HG02763 (cell line): ENCODE measurements around the gene BEND5.

Source experiments
- ATAC-seq: cut with Tn5 transposase; IDR thresholded peaks from one replicate; pipeline ENCODE4 v1.9.1; 2021; ENCODE audit warnings: mild to moderate bottlenecking, moderate library complexity; ENCODE audit not compliant: unreplicated experiment

The BEND5 gene

GRCh38 chr1:48725341-48726046 lies 51.2 kb downstream of the BEND5 start:
- no peak for ATAC-seq

- no peak for ATAC-seq
Observed at GRCh38 chr1:48720929-48721328, 55.8 kb downstream of the BEND5 start.

GRCh38 chr1:48718705-48719104 lies 58.0 kb downstream of the BEND5 start:
- no peak for ATAC-seq

- no peak for ATAC-seq
Observed at GRCh38 chr1:48718116-48718630, 58.5 kb downstream of the BEND5 start.

GRCh38 chr1:48717082-48717481 lies 59.6 kb downstream of the BEND5 start:
- no peak for ATAC-seq

DNA sequence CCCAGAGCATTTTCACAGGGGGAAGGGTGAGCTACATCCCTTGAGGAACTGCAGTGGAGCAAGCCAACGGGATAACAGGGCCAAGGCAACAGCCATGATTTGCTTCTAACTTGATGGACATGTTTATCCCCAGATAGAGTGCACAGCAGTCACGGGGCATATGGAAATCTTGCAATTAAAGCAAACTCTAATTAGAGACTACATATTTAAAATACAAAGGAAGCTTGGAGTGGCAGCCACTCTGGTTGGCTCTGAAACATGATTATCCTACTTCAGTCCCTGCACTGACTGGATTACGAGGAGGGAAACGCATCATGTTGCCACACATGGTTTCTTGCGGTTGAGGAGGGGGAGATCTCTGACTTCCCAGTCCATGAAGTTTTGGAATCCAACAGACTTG lies 60.8 kb downstream of the BEND5 start:
- no peak for ATAC-seq

DNA sequence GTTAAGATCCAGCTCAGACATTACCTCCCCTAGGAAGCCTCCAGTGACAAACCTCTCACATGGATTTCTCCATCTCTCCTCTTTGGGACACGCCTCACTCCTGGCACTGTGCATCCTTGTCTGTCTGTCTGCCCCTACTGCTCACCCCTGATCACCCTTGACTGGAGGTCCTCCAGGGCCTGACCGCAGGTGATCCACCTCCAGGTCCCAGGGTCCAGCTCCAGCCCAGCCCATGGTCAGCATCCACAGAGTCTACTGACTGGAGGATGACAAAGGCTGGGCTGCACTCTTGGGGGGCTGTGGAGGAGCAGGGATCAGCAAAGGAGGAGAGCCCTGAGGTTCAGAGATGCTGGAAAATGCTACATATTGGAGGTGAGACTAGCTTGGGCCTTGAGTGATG lies 65.8 kb downstream of the BEND5 start:
- no peak for ATAC-seq

DNA sequence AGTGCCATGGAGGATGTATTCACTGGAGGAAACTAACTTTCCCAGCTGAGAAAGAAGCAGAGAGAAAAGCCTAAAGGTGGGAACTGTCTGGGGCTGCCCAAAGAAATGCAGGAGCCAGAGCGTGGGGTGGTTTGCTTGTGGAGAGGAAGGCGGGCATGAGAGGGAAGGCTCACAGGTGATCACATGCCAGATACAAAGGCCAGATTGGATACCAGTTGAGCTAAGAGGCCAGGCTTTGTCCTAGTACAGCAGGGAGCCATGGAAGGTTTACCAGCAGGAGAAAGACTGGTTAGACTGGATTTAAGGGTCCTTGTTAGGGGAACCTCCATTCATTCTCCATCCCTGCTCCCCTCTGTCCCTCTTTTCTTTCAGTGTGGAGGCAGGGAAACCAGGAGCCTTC lies 66.4 kb downstream of the BEND5 start:
- no peak for ATAC-seq

GRCh38 chr1:48704736-48705135 lies 72.0 kb downstream of the BEND5 start:
- no peak for ATAC-seq

GRCh38 chr1:48701445-48701844 lies 75.2 kb downstream of the BEND5 start:
- ATAC-seq, result no peak

DNA sequence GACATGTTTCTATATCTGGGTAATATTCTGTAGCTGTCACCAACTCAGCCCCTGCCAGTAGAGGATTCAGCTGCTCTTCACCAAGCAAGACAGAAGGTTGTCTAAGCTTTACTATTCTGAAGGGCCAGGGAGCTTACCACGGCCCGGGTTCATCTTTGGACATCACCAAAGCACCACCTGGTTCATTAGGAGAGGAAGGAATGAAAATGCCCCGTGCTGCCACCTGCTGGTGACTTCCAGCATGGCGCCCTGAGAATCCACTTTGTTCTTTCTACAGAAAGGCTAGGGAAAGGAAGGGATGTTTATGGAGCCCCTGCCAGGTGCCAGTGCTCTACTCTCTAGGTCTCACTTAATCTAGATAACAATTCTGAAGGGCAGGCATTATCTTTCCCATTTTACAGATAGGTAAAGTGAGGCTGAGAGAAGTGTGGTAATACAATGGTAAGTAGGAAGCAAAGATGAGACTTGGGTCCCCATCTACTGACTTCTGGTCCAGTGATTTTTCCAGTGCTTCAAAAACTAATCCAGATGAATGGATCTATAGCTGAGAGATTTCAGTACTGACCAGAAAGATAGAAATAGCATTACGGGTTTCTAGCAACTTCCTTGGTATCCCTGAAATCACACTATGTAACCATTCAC lies 79.5 kb downstream of the BEND5 start:
- no peak for ATAC-seq

DNA sequence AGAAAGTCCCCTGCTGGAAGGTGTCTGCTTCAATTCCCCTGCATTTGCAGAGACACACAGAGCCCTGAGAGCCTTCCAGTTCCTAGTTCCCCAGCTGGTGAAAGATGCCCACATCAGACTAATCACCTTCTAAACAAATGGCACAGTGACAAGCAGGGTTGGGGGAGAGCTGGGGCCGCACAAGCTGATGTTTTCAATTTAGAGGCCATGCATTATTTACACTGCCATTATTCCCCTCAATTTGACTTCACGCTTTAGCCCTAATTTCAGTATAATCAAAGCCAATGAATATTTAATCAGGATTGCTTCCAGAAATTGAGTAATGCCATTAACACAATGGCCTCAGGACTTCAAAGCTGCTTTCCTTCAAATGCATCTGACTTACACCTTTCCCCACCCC lies 81.5 kb downstream of the BEND5 start:
- no peak for ATAC-seq

DNA sequence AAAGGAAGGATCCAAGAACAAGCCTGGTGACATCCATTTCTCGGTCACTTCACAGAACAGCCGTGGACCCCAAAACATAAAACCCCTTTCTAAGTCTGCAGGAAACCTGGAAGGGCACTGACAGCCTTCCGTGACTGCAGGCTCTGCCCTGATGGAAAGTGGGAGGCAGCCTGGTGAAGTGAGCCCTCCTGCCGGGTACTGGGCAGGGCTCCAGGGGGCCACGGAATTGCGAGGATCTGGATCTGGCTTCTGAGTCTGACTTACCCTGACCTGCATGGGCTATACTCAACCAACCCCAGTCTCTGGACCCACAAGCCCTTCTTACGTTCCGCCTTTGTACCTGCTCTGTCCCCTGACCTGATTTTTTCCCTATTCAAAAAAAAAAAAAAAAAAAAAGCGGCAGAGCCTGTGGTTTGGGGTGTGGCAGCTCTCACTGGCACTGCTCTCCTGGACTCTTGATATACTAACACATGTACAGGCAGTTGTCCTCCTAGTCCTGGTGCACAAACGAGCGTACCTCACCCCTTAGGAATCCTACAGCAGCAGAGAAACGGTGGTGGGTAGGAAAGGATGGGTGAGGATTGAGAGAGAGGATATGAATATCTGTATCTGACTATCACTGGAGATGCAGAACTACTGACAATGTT lies 82.9 kb downstream of the BEND5 start:
- ATAC-seq, result no peak

DNA sequence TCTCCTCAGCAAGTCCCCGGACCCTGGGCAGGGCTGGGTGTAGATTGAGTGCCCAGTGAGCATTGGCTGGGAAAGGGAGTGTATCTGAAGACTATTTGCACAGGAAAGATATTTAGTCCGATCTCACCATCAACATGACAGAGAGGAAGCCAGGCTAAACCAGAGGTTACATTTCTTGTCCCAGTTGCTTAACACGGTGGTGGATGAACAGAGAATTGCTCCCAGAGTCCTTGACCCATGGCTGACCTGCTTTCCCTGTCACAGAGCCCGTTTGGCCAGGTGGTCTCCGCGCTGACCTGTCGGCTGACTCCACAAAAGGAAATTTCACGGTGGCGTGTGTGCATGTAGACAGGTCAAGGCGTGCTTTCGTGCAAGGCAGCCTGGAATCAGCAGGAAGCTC lies 83.5 kb downstream of the BEND5 start:
- no peak for ATAC-seq

GRCh38 chr1:48692235-48692634 lies 84.5 kb downstream of the BEND5 start:
- no peak for ATAC-seq

- ATAC-seq, result no peak
Observed at GRCh38 chr1:48691429-48692001, 85.2 kb downstream of the BEND5 start.

DNA sequence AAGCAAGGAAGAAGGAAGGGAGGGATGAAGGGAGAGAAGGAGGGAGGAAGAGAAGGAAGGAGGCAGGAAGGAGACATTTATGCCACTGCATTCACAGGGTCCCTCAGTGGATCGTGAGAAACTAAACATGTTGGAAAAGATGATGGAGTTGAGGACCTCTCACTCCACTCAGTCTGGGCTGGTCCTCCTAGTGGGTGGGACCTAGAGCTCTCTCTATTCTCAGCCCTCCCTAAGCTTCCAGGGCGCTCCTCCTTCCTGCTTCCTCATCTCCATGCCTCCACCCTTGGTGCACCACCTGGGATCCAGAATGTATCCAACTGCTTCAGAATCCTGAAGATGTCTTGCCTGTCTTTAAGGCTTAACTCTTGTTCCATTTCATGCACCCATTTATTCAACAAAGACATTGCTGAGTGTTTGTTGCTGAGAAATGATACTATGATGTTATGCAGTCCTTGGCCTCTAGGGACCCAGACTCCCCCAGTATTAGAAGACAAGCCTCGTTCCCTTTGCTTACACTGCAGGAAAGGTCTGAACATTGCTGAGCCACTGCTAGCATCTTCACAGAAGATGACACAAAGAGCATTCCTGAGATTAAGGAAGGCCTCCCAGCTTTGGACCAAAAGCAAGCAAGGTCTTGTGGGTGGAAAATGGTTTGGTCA lies 88.5 kb downstream of the BEND5 start:
- ATAC-seq, result peak; percentile 48

- ATAC-seq, result no peak
Observed at GRCh38 chr1:48687282-48688045, 89.2 kb downstream of the BEND5 start.

DNA sequence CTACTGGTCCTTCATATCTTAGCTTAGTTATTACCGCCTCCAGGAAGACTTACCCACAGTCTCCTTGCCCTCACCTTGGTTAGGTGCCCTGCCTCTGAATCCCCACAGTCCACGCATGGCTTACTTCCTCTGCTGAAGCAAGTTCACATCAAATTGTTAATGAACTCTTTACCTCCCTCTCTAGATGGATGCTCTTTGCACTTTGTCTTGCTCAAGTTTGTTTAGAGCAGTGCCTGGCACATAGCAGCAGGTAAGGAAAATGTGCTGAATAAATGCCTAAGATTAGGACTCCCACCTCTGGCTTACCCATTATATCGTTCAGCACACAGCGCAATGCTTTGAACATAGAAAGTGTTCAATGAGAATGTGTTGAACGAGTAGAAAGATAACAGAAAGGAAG lies 90.5 kb downstream of the BEND5 start:
- no peak for ATAC-seq

- ATAC-seq, result no peak
Observed at GRCh38 chr1:48684381-48684780, 92.3 kb downstream of the BEND5 start.
